LHCN-M2 (cell line): ENCODE data around the gene ARHGAP42. TPM values are rescaled to one million over a fixed set of nuclear protein-coding genes. Genes with fewer than 3 reads are reported as not detected.
A peak's percentile ranks its signal among the peaks of the same experiment; 100 is the strongest.
"Not testable (repeated sequence)": the region's sequence is repeated elsewhere in the genome, so short reads cannot be mapped to it uniquely, and the experiment has no call there.

Experiments
- DNase-seq: peaks from one replicate; pipeline ENCODE4 v3.0.0-alpha.2; 2012; ENCODE audit warnings: low read depth
- total RNA-seq: library from RNA; depleted of rRNA; stranded (reverse); fragments of >200 nt; gene quantifications from 2 replicates; pipeline ENCODE4 v1.2.3, GENCODE V29; 2014

The ARHGAP42 gene
- total RNA-seq, 1 experiment from 2014 or later, result 10.3 TPM

- no peak for DNase-seq
These were observed 39.6 kb downstream of the ARHGAP42 start for GRCh38 chr11:100726680-100727079.

DNA sequence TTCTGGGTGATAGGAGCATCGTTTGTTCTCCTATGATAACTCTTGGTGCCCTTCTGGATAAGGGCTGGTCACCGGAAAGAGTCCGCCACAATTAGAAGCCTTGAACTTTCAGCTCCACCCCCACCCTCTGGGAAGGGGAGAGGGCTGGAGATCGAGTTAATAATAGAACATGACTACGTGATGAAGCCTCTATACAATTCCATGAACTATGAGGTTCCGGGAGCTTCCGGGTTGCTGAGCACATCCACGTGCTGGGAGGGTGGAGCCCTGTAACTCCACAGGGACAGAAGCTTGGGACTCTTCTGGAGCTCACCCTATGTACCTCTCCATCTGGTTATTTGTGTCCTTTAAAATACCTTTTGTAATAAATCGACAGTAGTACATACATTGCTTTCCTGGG, 40.3 kb downstream of the ARHGAP42 start:
- DNase-seq, result no peak

DNA sequence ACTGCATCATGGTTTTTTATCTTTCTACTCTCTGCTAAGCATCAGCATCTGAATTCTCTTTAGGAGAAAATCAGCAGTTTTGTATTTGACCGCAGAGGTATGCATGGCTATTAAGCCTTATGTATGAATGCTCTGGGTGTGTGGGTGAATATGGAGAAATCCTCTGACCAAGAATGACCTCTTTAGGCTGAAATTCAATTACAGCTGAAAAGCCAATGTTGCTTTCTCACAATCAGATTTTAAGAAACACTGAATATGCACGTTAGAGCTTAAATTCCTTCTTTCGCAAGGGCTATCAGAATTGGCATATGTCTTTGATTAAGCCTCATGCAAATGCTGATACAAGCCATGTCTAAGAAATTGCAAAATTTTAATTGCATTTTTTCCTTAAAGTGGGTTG, 43.2 kb downstream of the ARHGAP42 start:
- no peak for DNase-seq

DNA sequence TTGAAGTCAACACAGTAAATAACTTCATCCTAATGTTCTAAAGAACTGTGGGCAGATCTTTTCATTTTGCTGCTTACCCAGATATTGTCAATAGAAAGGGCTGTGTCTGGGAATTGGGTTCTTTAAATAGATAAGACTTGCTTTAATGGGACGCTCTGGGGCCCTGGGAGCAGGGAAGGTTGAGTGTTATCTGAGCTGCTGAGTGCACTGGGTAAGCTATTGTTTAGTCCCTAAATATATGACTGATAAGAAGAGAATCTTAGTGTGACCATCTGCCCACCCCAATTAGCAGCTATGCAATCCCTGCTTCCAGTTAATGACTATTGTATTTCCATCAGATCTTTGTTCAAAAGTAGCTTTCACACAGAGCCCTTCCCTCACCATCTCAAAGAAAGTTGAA, 44.4 kb downstream of the ARHGAP42 start:
- DNase-seq, result no peak

DNA sequence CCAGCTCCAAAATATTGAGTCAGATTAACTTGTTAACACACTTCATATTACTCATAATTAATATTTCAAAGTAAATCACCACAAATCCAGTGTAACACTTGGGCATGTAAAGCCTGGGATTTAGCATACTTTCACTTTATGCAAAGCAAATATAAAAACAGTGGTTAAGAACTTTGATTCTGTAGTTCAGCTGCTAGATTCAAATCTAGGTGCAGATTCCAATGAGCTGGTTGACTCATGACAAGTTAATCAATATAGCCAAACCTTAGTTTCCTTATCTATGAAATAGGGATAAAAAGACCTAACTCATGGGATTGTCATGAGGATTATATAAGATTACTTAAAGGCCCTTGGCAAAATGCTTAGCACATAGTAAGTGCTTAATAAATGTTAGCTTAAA, 45.9 kb downstream of the ARHGAP42 start:
- DNase-seq, result no peak

DNA sequence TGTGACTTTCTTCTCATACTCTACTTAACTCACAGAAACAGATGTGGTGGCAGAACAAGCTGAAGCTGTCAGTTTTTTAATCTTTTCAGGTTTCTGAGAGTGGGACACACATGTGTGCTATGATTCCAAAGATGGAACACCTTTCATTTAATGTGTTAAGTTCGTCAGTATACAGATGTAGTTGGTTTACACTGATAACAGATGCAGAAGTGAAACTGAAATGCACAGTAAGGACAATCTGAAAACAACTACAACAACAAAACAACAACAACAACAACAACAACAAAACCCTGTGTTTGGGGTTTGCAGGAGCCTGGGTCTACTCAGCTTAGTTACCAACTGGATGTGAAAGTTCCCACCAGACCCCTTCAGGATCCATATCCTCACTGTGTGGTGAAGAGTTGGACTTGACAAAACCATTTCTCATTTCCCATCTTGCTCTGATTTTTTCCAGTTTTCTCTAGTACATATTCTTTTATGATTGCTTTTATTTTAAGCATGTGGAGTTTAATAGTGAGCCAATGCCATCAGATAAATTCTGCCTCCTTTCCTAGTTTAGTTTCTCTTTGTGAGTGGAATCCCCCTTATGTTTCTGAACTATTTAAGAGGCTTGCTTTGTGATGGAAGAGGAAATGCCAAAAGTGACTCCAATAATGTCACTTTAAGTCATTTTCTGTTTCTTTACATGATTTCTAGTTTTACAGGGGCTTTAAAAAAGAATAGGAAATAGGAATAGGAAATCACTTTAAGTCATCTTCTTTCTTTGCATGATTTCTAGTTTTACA, 47.8 kb downstream of the ARHGAP42 start:
- DNase-seq, result no peak

GRCh38 chr11:100735949-100736675, 49.0 kb downstream of the ARHGAP42 start:
- peak; percentile 51 for DNase-seq

- DNase-seq, result no peak
These were observed 51.7 kb downstream of the ARHGAP42 start for GRCh38 chr11:100738701-100739270.

DNA sequence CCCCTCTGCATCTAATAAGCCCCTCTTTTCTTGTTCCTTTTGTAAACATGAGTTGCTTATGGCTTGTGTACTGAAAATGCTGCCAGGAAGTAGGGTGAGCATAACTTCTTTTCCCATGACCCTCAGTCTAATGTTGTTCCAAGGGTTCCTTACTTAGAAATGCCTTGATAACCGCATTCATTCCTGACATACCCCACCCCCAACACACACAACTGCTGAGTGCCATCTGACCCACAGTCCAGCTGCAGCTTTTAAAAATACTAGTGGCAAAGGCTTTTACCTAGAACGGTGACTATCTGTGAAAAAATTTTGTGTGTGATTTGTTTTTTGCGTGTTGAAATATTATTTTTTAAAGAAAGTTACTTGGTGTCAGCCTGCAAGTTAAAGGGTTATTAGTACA, 52.6 kb downstream of the ARHGAP42 start:
- peak; percentile 94 for DNase-seq

GRCh38 chr11:100740440-100740839, 53.4 kb downstream of the ARHGAP42 start:
- DNase-seq, result peak; percentile 28

DNA sequence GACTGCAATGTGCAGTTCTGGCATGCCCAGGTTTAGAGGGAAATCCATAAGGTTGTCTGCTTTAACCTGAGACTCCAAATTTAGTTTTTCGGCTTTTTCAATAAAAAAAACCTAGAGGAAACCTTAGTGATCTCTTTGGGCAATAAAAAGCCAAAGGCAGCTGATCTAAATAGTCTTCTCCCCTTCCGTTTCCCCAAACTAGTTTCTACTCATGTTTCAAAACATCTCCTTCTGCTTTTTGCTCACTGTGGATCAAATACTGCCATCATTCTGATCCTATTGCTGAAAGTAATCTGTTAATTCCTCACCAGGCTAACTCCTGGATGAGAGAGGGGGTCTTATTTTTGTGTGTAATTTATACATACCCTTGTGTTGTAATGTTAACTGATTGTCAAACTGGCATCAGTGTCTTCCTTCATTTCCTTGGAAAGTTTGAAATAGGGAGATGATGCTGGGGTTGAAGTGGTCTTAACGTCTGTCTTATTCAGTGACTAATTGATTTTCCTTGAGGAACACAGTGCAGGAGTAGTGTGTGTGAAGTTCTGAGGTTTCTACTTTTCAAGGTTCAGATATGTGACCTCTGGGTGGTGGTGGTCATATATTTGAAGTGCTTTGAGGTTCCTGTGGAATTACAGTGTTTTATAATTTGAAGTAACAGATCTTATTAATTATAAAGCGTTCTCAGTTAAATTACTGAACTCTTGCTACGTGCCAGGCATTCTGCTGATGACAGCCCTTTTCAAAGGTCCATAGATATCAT, 55.0 kb downstream of the ARHGAP42 start:
- no peak for DNase-seq

DNA sequence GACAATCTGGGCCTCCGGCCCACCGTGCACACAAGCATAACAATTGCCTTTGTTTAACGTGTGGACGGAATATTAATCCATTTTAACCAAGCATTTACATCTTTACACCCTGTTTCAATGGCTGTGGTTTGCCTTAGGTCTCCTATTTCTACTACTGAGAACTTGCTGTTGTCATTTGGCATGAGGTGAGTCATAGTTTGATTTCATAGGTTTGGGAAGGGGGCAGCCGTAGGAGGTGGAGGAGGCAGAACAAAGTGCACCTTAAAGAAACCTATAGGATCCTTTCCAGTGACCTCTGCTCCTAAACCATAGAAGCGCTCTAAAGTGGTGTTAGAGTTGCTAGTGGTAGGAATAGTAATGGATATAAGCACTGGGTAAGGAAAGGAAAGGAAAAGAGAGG, 59.4 kb downstream of the ARHGAP42 start:
- no peak for DNase-seq

DNA sequence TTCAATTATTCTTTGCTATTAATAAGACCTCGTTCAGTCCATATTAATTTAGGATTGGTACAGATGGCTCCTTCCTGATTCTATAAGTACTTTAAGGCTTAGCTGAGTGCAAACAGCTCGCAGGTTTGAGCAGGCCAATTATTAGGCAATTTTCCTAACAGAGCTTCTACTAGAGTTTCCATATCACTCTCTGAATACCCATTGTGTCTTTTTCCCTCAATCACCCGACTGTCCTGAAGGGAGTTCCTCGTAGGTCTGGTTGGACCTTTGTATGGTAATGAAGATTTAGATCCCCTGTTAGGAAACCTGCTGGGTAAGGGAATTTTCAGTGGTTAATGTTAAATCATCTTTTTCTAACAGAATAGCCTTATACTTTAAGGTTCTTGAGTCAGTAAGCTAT, 61.1 kb downstream of the ARHGAP42 start:
- DNase-seq, result no peak

GRCh38 chr11:100749887-100750565, 62.9 kb downstream of the ARHGAP42 start:
- DNase-seq, result not testable (repeated sequence)

- DNase-seq, result not testable (repeated sequence)
These were observed 63.4 kb downstream of the ARHGAP42 start for GRCh38 chr11:100750566-100750891.

- no peak for DNase-seq
These were observed 65.5 kb downstream of the ARHGAP42 start for GRCh38 chr11:100752371-100753171.

GRCh38 chr11:100753172-100753543, 66.1 kb downstream of the ARHGAP42 start:
- no peak for DNase-seq

DNA sequence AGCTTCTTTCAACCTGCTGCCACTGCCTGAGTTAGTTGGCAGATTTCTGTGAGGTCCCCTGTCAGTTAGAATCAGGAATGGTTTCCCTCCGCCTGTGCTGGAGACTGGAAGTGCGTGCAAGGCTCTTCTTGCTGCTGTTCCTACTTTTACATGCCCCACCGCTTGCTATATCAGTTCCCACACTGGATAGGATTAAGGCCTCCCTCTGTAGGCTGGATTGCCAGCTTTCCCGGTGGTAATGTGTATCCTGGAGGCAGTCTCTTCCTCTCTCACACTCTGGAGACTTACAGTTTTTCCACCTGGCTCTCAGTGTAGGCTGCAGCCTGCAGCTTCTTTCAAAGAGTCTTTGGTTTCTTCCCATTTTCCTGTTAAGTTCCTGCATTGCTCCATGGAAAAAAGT, 66.5 kb downstream of the ARHGAP42 start:
- no peak for DNase-seq

DNA sequence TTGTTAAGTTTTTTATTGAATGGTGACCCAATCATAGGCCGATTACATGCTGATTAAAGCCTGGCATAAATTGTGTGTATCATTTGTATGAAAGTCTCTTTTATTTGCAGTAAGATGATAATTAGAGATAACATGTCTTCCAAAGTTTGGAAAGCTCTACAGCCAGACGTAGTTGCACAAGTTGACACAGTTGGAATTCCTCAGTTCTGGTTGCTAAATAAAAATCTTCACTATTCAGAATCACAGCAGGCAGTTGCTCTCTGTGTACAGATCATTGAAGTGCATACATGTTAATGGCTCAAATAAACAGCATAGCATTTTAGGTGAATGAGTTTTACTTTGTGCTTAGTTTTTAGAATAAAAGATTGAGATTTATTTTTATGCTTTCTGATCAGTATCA, 69.5 kb downstream of the ARHGAP42 start:
- DNase-seq, result no peak

GRCh38 chr11:100757646-100758045, 70.6 kb downstream of the ARHGAP42 start:
- no peak for DNase-seq

DNA sequence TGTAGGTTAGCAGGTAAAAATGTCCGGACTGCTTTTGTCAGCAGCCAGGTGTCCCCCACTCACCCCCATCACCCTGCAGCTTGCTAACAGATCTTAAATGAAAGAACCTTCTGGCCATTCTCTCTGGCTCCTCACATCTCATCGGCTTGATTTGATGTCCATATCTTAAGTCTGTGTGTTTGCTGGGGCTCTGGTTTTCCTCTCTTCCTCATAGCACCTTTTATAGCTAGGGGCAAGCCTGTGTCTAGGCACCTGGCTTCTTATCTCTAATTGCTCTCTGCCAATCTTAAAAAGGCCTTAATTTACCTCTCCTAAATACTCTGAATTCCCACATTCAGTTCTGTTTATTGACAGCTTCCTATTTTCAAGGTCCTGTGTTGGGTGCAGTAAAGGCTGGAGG, 72.0 kb downstream of the ARHGAP42 start:
- DNase-seq, result no peak
